ENCODE data around the gene ATP1B3. TPM values are rescaled to one million over a fixed set of nuclear protein-coding genes. Genes with fewer than 3 reads are reported as not detected.

Gene ATP1B3
- total RNA-seq, 1 donor from 2014 or later = 127 TPM

DNA sequence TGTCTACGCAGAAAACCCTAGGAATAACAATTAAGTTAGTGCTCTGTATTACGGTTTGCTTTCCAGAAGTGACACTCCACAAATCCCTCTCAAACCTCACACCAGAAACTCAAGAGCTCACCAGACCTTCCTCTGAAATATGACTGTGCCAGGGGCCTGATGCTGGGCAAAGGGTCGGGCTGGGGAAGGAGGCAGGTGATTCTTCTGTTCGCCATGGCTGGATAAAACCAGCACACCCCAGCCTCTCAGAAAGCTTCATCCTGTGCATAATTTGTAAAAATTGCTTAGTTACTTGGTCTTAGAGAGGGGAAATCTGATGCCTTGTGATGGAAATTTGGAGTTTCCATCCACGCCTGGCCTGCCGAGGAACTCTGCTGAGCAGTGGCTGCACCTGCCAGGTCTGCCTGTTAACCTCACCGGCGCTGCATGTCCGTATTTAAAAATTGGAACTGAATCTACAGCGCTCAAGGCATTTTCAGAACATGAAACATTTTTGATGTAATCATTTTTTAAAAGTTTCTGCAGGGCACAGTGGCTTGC, 22.7 kb upstream of the ATP1B3 start:
- no peak for DNase-seq (ENCODE audit: extremely low spot score, unreplicated experiment)
- Mint-ChIP-seq H3K4me3 (no peak overlapping the region), H3K36me3 (no peaks in the 10 kb centered on the region), H3K27ac (no peak overlapping the region), H3K9me3 (no peaks in the 10 kb centered on the region), H3K27me3 (no peaks in the 10 kb centered on the region), H3K4me1 (ENCODE audit: unreplicated experiment) (no peaks in the 10 kb centered on the region)
- TF ChIP-seq, protein P1, sequence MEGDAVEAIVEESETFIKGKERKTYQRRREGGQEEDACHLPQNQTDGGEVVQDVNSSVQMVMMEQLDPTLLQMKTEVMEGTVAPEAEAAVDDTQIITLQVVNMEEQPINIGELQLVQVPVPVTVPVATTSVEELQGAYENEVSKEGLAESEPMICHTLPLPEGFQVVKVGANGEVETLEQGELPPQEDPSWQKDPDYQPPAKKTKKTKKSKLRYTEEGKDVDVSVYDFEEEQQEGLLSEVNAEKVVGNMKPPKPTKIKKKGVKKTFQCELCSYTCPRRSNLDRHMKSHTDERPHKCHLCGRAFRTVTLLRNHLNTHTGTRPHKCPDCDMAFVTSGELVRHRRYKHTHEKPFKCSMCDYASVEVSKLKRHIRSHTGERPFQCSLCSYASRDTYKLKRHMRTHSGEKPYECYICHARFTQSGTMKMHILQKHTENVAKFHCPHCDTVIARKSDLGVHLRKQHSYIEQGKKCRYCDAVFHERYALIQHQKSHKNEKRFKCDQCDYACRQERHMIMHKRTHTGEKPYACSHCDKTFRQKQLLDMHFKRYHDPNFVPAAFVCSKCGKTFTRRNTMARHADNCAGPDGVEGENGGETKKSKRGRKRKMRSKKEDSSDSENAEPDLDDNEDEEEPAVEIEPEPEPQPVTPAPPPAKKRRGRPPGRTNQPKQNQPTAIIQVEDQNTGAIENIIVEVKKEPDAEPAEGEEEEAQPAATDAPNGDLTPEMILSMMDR (conservative IDR thresholded peaks at IDR 0.05) = no peak

DNA sequence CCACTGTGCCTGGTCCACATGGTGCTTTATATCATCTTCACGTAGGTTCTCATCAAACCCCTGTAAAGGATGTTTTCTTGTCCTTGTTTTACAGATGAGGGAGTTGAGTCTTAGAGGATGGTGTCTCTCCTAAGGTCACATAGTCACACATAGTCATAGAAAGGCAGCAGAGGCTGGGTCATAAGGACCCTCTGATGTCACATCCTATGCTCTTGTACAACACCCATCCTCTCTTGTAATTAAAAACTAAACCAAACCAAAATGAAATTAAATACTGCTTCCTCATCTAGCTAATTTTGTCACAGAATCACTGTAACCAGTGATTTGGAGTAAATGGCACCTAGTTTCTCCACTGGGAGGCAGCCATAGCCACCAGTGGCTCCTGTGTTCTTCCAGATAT, 21.8 kb upstream of the ATP1B3 start:
- Mint-ChIP-seq H3K27me3 (no peaks in the 10 kb centered on the region), H3K27ac (no peak overlapping the region), H3K4me1 (ENCODE audit: unreplicated experiment) (no peaks in the 10 kb centered on the region), H3K9me3 (no peaks in the 10 kb centered on the region), H3K4me3 (no peak overlapping the region), H3K36me3 (no peaks in the 10 kb centered on the region)
- TF ChIP-seq, protein P1 (conservative IDR thresholded peaks at IDR 0.05) = no peak
- no peak for DNase-seq (ENCODE audit: extremely low spot score, unreplicated experiment)

DNA sequence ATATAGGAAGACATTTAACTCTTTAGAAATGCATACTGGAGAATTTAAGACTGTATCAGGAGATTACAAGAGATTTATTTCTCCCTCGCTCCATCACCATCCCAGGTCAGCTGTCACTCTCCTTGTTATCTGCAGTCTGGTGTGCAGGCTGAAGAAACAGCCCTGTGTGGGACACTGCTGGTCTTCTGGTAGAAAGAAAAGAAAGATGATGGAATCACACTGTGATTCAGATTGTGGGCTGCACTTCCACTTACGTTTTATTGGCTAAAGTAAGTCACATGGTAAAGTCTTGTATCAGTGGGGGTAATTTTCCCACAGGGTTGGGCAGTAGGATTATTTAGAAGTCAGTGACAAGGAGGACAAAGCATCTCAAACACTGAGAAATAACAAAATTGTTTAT, 18.1 kb upstream of the ATP1B3 start:
- no peak for DNase-seq (ENCODE audit: extremely low spot score, unreplicated experiment)
- H3K27ac Mint-ChIP-seq = no peak overlapping the region
- TF ChIP-seq, protein P1 (conservative IDR thresholded peaks at IDR 0.05) = no peak
- no peaks in the 10 kb centered on the region for H3K9me3 Mint-ChIP-seq
- no peaks in the 10 kb centered on the region for H3K36me3 Mint-ChIP-seq
- no peaks in the 10 kb centered on the region for H3K4me1 Mint-ChIP-seq (ENCODE audit: unreplicated experiment)
- no peak overlapping the region for H3K4me3 Mint-ChIP-seq
- no peaks in the 10 kb centered on the region for H3K27me3 Mint-ChIP-seq

DNA sequence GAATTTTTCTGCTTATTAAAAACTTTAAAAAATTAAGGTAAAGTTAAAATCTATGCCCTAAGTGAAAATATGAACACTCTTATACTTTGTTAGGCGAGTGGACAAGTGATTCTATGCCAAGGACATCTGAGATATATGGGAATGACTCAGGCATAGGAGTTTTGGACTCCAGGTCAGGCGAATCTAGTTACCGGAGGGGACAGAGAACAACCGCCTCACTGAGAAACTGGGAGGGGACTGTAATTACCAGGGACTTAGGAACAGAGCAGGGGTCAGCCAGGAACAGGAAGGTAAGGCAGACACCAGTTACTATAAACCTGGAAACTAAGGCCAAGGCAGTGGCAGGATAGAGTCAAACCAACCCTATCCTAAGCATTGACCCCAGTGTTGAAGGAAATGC, 16.8 kb upstream of the ATP1B3 start:
- no peaks in the 10 kb centered on the region for H3K27me3 Mint-ChIP-seq
- no peaks in the 10 kb centered on the region for H3K36me3 Mint-ChIP-seq
- H3K4me1 Mint-ChIP-seq (ENCODE audit: unreplicated experiment) = no peaks in the 10 kb centered on the region
- no peak for DNase-seq (ENCODE audit: extremely low spot score, unreplicated experiment)
- TF ChIP-seq, protein P1 (conservative IDR thresholded peaks at IDR 0.05) = no peak
- H3K4me3 Mint-ChIP-seq = no peak overlapping the region
- H3K27ac Mint-ChIP-seq = no peak overlapping the region
- H3K9me3 Mint-ChIP-seq = no peaks in the 10 kb centered on the region

DNA sequence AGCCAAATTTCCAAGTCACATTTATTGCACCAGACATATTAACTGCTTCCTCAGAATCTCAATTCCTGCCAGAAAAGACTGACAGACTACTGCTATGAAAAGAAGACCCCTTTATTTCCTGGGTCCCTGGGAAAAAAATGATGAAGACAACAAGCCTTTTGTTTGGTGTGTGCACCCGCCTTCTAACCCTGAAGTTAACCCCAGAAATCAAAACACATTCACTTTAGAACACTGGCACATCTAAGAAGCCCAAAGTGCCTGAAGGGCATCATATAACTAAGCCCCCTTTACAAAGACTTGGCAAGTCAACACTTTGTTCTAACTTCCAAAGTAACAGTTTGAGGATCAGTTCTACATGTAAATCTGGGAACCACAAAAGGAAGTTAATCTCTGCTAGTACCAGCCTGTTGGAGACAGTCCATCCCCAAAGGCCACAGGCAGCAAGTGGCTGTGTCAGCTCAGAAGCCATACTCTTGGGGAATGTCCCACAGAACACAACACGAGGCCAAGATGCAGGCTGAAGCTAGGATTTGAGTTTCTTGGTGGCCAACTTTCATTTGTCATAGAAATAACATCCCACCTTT, 16.3 kb upstream of the ATP1B3 start:
- H3K9me3 Mint-ChIP-seq = no peaks in the 10 kb centered on the region
- no peaks in the 10 kb centered on the region for H3K27me3 Mint-ChIP-seq
- H3K27ac Mint-ChIP-seq = no peak overlapping the region
- H3K4me1 Mint-ChIP-seq (ENCODE audit: unreplicated experiment) = no peaks in the 10 kb centered on the region
- TF ChIP-seq, protein P1 (conservative IDR thresholded peaks at IDR 0.05) = no peak
- DNase-seq (ENCODE audit: extremely low spot score, unreplicated experiment) = no peak
- no peak overlapping the region for H3K4me3 Mint-ChIP-seq
- no peaks in the 10 kb centered on the region for H3K36me3 Mint-ChIP-seq
